K562 (cell line): Measurements from ENCODE around the gene FRMD4A. TPM values are rescaled to one million over a fixed set of nuclear protein-coding genes. Genes with fewer than 3 reads are reported as not detected.

Experiments used
- CBFA2T3 ChIP-seq: fragments of 450-650 bp; IDR thresholded peaks from 2 replicates; pipeline ENCODE4 v1.6.1; 2017
- GATAD2B ChIP-seq: fragments of 450-650 bp; IDR thresholded peaks from 2 replicates; pipeline ENCODE4 v1.6.1; 2017; ENCODE audit warnings: mild to moderate bottlenecking, borderline replicate concordance
- HEY1 ChIP-seq: fragments of 250-450 bp; sonication (Bioruptor Pico); IDR thresholded peaks from 2 replicates; pipeline ENCODE4 v1.5.0; 2020; ENCODE audit warnings: mild to moderate bottlenecking, moderate library complexity, borderline replicate concordance
- NFE2L1 ChIP-seq: fragments of 450-650 bp; IDR thresholded peaks from 2 replicates; pipeline ENCODE4 v1.6.1; 2016; ENCODE audit warnings: missing genetic modification characterization, low read depth, mild to moderate bottlenecking, missing compliant biosample characterization, moderate library complexity, borderline replicate concordance
- NKRF ChIP-seq: fragments of 450-650 bp; IDR thresholded peaks from 2 replicates; pipeline ENCODE4 v1.6.1; 2016; ENCODE audit warnings: borderline replicate concordance
- NR4A1 ChIP-seq, 2 experiments: fragments of 250-450 bp in 1 of 2; fragments of 450-650 bp in 1 of 2; sonication (Bioruptor Pico) in 1 of 2; IDR thresholded peaks; 2 replicates each; pipeline versions ENCODE4 v1.4.0 to v1.6.1; 2016 to 2020; ENCODE audit warnings: mild to moderate bottlenecking in 2 of 2, missing compliant biosample characterization in 1 of 2, missing genetic modification characterization in 1 of 2, moderate library complexity in 1 of 2
- PCBP1 ChIP-seq: fragments of 200-400 bp; formaldehyde crosslinking; IDR thresholded peaks from 2 replicates; pipeline ENCODE4 v1.6.1; 2018; ENCODE audit warnings: mild to moderate bottlenecking, low read depth, low read length; ENCODE audit not compliant: poor library complexity, severe bottlenecking
- PCBP2 ChIP-seq: fragments of 200-400 bp; formaldehyde crosslinking; IDR thresholded peaks from 2 replicates; pipeline ENCODE4 v1.6.1; 2018; ENCODE audit warnings: low read length, low read depth, mild to moderate bottlenecking, moderate library complexity; ENCODE audit not compliant: poor library complexity, severe bottlenecking
- SRSF7 ChIP-seq: fragments of 200-400 bp; formaldehyde crosslinking; optimal IDR thresholded peaks from 2 replicates; pipeline ENCODE3; 2017; ENCODE audit warnings: mild to moderate bottlenecking, low read depth, low read length
- TAL1 ChIP-seq: fragments of 450-650 bp; IDR thresholded peaks from 2 replicates; pipeline ENCODE4 v1.6.1; 2016; ENCODE audit warnings: mild to moderate bottlenecking
- TCFL5 ChIP-seq: fragments of 250-450 bp; sonication (Bioruptor Pico); conservative IDR thresholded peaks from 2 replicates; pipeline ENCODE4 v1.6.1; 2021; ENCODE audit warnings: mild to moderate bottlenecking, moderate library complexity, matching md5 sums
- ZBED1 ChIP-seq: IDR thresholded peaks from 2 replicates; pipeline ENCODE4 v1.6.1; 2014
- ZBTB33 ChIP-seq: sonication (generic); formaldehyde crosslinking; IDR thresholded peaks from 2 replicates; pipeline ENCODE4 v1.8.1; 2023; ENCODE audit warnings: mild to moderate bottlenecking, missing genetic modification reagents
- ZKSCAN3 ChIP-seq: fragments of 250-450 bp; sonication (Bioruptor Pico); IDR thresholded peaks from 2 replicates; pipeline ENCODE4 v1.4.0; 2020
- ZNF133 ChIP-seq: fragments of 250-450 bp; sonication (Bioruptor Pico); IDR thresholded peaks from 2 replicates; pipeline ENCODE4 v1.4.0; 2020; ENCODE audit warnings: mild to moderate bottlenecking
- ZNF174 ChIP-seq: fragments of 250-450 bp; sonication (Bioruptor Pico); IDR thresholded peaks from 2 replicates; pipeline ENCODE4 v1.4.0; 2020; ENCODE audit warnings: mild to moderate bottlenecking
- ZNF518B ChIP-seq: fragments of 250-450 bp; sonication (Bioruptor Pico); IDR thresholded peaks from 2 replicates; pipeline ENCODE4 v1.5.0; 2021; ENCODE audit warnings: mild to moderate bottlenecking, moderate library complexity
- polyA plus RNA-seq, 8 experiments: library from polyadenylated mRNA; depleted of rRNA in 4 of 8; stranded (reverse) in 5 of 8; unstranded in 3 of 8; fragments of >200 nt; fragmentation: Nextera tagmentation in 2 of 8; fragmentation: Illumina TruSeq in 1 of 8; extraction: Ambion mirVana in 2 of 8; extraction: Trizol in 1 of 8; gene quantifications; 2 replicates each; pipeline versions ENCODE4 v1.2.1 to v1.2.3, GENCODE V29; 2011 to 2014; ENCODE audit warnings: inconsistent platforms in 1 of 8, missing spikeins in 1 of 8
- total RNA-seq, 7 experiments: library from RNA; depleted of rRNA in 6 of 7; stranded (reverse); fragments of >200 nt in 6 of 7; fragmentation: Illumina TruSeq in 2 of 7; extraction: Trizol in 2 of 7; gene quantifications; 2 replicates each; pipeline versions ENCODE4 v1.2.1 to v1.2.3, GENCODE V29; 2011 to 2021; ENCODE audit warnings: low replicate concordance in 1 of 7

The FRMD4A gene
- total and polyA plus RNA-seq, 9 of the 15 experiments (the other 6 are each of a cell fraction or from before 2014, with no cell fraction given) = 0.80 to 5.2 (median 3.0) TPM

DNA sequence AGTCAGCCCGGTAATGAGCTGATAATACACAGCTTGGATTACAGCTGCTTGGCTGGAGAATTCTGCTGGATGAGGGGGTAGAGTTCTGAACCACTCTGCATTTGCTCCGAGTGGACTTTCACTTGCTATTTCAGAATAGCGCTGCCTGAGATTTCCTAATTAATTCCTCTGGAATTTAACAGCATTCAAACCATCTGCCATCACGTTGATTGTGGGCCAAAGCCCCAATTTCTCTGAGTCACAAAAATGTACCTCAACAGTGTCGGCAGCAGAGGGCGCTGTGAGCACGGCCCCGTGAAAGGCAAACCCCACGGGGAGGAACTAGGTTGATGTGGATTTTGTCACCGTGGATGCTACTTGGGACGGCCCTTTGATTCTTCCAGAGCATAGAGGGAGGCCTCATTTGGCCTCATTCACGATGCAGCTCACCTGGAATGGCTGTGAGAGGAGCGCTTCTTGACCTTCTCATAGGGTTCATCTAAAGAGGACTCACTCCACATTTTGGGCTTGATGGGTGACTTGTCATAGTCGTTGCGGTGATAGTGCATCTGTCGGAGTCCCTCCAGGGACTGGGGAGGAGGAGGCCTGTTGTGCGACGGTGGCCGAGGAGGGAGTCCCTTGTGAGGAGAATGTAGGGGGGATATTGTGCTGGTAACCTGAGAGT lies 670.7 kb downstream of the FRMD4A start (continued):
- TF ChIP-seq PCBP1 = no peak
- TF ChIP-seq GATAD2B = no peak
- TF ChIP-seq HEY1 (CRISPR knock-in tag) = no peak
- no peak for TF ChIP-seq SRSF7
- no peak for TF ChIP-seq NR4A1 (CRISPR knock-in tag; IDR thresholded peaks at IDR 0.05)
- no peak for TF ChIP-seq NR4A1 (tag; IDR thresholded peaks at IDR 0.05)
- no peak for TF ChIP-seq NFE2L1
- TF ChIP-seq PCBP2 = no peak
- TF ChIP-seq NKRF = no peak
- no peak for TF ChIP-seq CBFA2T3
- no peak for TF ChIP-seq TCFL5 (CRISPR knock-in tag)
- TF ChIP-seq ZBTB33 (CRISPR knock-in tag) = no peak
- no peak for TF ChIP-seq ZBED1
- no peak for TF ChIP-seq ZKSCAN3 (CRISPR knock-in tag)
- no peak for TF ChIP-seq TAL1
- TF ChIP-seq ZNF518B (CRISPR knock-in tag) = no peak
- TF ChIP-seq ZNF133 (CRISPR knock-in tag) = no peak
- TF ChIP-seq ZNF174 (CRISPR knock-in tag) = no peak
